ENCODE results near the gene ATPAF1.

DNA sequence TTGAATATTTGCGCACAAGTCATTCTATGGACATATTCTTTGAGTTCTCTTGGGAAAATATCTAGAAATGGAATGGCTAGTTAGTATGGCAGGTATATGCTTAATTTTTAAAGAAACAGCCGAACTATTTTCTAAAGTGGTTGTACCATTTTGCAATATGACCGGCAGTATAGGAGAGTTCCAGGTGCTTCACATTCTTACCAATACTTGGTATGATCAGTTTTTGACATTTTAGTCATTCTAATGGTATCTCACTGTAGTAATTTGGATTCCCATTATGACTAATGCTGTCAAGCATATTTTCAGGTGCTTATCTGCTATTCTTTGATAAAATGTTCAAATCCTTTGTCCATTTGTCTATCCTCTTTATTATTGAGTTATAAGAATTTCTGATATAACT lies 20.6 kb downstream of the ATPAF1 start:
- no peak for TF ChIP-seq LEF1 (IDR thresholded peaks at IDR 0.05; ENCODE audit: borderline replicate concordance)
- TF ChIP-seq FOXA1 (IDR thresholded peaks at IDR 0.05), result no peak
- TF ChIP-seq L3MBTL2 (conservative IDR thresholded peaks at IDR 0.05), result no peak

Measured in HEK293T (cell line).